SU-DHL-6 (cell line): ENCODE results near the gene HEBP1.

Experiments
- H2AFZ ChIP-seq: fragments of 200-600 bp; sonication (generic); 2 replicates; pipeline ENCODE4 v1.6.1; 2014; ENCODE audit warnings: low read depth, mild to moderate bottlenecking, moderate library complexity, mixed read lengths, antibody characterized with exemption, low read length; ENCODE audit not compliant: severe bottlenecking
- H3F3A ChIP-seq: fragments of 200-600 bp; shearing (Covaris generic); 2 replicates; pipeline ENCODE4 v1.6.0; 2016; ENCODE audit warnings: antibody characterized with exemption, mild to moderate bottlenecking; ENCODE audit not compliant: insufficient read depth
- H3K27ac ChIP-seq: fragments of 200-600 bp; sonication (generic); 2 replicates; pipeline ENCODE4 v1.5.1; 2016; ENCODE audit warnings: low read depth, mild to moderate bottlenecking, low read length, moderate library complexity, mixed read lengths
- H3K27me3 ChIP-seq: fragments of 200-600 bp; sonication (generic), shearing (Covaris generic); 2 replicates; pipeline ENCODE4 v1.6.0; 2014; ENCODE audit warnings: mild to moderate bottlenecking, low read length
- H3K36me3 ChIP-seq: fragments of 200-600 bp; sonication (generic); 2 replicates; pipeline ENCODE4 v1.6.1; 2014; ENCODE audit warnings: mild to moderate bottlenecking, low read length, mixed read lengths
- H3K4me2 ChIP-seq: fragments of 300-600, 200-600 bp; shearing (Covaris generic), sonication (generic); 2 replicates; pipeline ENCODE4 v1.6.0; 2014; ENCODE audit warnings: low read length, low read depth, mild to moderate bottlenecking; ENCODE audit not compliant: poor library complexity, severe bottlenecking
- H3K4me3 ChIP-seq: fragments of 200-600 bp; sonication (generic); 2 replicates; pipeline ENCODE4 v1.5.1; 2014; ENCODE audit warnings: antibody characterized with exemption, low read length, mild to moderate bottlenecking, mixed read lengths; ENCODE audit not compliant: insufficient read depth, poor library complexity, severe bottlenecking
- H3K79me2 ChIP-seq: fragments of 200-600 bp; sonication (generic); 2 replicates; pipeline ENCODE4 v1.6.1; 2014; ENCODE audit warnings: mild to moderate bottlenecking, low read length, moderate library complexity; ENCODE audit not compliant: insufficient read depth
- H3K9ac ChIP-seq: fragments of 200-600 bp; sonication (generic); 2 replicates; pipeline ENCODE4 v1.7.0; 2014; ENCODE audit warnings: mild to moderate bottlenecking, low read length
- H3K9me2 ChIP-seq: fragments of 200-600 bp; sonication (generic); replicated peaks from 2 replicates; pipeline ENCODE4 v1.6.1; 2014; ENCODE audit warnings: low read length; ENCODE audit not compliant: insufficient read depth
- H3K9me3 ChIP-seq: fragments of 200-600 bp; sonication (generic); 2 replicates; pipeline ENCODE4 v1.6.1; 2014; ENCODE audit warnings: low read length, mixed read lengths; ENCODE audit not compliant: insufficient read depth
- H4K20me1 ChIP-seq: fragments of 200-600 bp; sonication (generic); 2 replicates; pipeline ENCODE4 v1.6.1; 2014; ENCODE audit warnings: low read depth, mild to moderate bottlenecking, antibody characterized with exemption, low read length, moderate library complexity, mixed read lengths
- CTCF ChIP-seq: fragments of 200-600 bp; sonication (generic); IDR thresholded peaks from one replicate; pipeline ENCODE4 v1.5.1; 2017; ENCODE audit warnings: antibody characterized with exemption, mild to moderate bottlenecking, low read length, moderate library complexity; ENCODE audit not compliant: insufficient read depth, poor library complexity, severe bottlenecking
- EZH2phosphoT487 ChIP-seq: fragments of 200-600 bp; sonication (generic), shearing (Covaris generic); conservative IDR thresholded peaks from 2 replicates; pipeline ENCODE4 v1.6.1; 2018; ENCODE audit warnings: mild to moderate bottlenecking, antibody characterized with exemption, low read length, moderate library complexity, mixed read lengths

HEBP1 gene

GRCh38 chr12:12979731-12980259 is 20.3 kb downstream of the HEBP1 start:
- H3K9me3 ChIP-seq = no peaks in the 10 kb centered on the region
- no peaks in the 10 kb centered on the region for H3K79me2 ChIP-seq
- H3K4me3 ChIP-seq = no peak overlapping the region
- no peaks in the 10 kb centered on the region for H3K27me3 ChIP-seq
- TF ChIP-seq CTCF (no peak), EZH2phosphoT487 (no peak)
- H3K9me2 ChIP-seq = no peaks in the 10 kb centered on the region
- no peaks in the 10 kb centered on the region for H3F3A ChIP-seq
- no peak overlapping the region for H3K27ac ChIP-seq
- H4K20me1 ChIP-seq = no peaks in the 10 kb centered on the region
- H3K4me2 ChIP-seq = no peak overlapping the region
- no peak overlapping the region for H2AFZ ChIP-seq
- H3K9ac ChIP-seq = no peak overlapping the region
- H3K36me3 ChIP-seq = no peaks in the 10 kb centered on the region

GRCh38 chr12:12979126-12979525 is 20.9 kb downstream of the HEBP1 start:
- Histone ChIP-seq H3K79me2 (no peaks in the 10 kb centered on the region), H2AFZ (no peak overlapping the region), H4K20me1 (no peaks in the 10 kb centered on the region), H3K36me3 (no peaks in the 10 kb centered on the region), H3K9me2 (no peaks in the 10 kb centered on the region), H3K9ac (no peak overlapping the region), H3K9me3 (no peaks in the 10 kb centered on the region), H3K27ac (no peak overlapping the region), H3K4me3 (no peak overlapping the region), H3K4me2 (no peak overlapping the region), H3K27me3 (no peaks in the 10 kb centered on the region), H3F3A (no peaks in the 10 kb centered on the region)
- TF ChIP-seq EZH2phosphoT487 (no peak), CTCF (no peak)

DNA sequence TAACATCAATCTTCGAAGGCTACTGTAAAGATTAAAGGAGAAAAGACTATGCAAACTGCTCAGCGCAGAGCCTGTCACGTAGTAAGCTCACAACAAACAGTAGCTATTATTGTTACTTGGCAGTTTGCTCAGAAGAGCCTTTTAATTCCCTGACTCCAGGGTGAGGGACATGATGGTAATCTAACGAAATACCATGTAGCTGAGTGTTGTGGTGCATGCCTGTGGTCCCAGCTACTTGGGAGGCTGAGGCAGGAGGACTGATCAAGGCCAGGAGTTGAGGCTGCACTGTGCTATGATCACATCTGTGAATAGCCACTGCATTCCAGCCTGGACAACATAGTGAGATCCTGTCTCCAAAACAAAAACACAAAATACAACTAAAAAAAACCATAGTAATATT is 22.8 kb downstream of the HEBP1 start:
- no peak overlapping the region for H3K27ac ChIP-seq
- H4K20me1 ChIP-seq = no peaks in the 10 kb centered on the region
- no peak overlapping the region for H3K4me2 ChIP-seq
- TF ChIP-seq EZH2phosphoT487 (no peak), CTCF (no peak)
- no peak overlapping the region for H3K9ac ChIP-seq
- H3F3A ChIP-seq = no peaks in the 10 kb centered on the region
- no peak overlapping the region for H3K4me3 ChIP-seq
- H3K9me3 ChIP-seq = no peaks in the 10 kb centered on the region
- no peaks in the 10 kb centered on the region for H3K9me2 ChIP-seq
- no peaks in the 10 kb centered on the region for H3K36me3 ChIP-seq
- no peaks in the 10 kb centered on the region for H3K79me2 ChIP-seq
- no peaks in the 10 kb centered on the region for H3K27me3 ChIP-seq
- H2AFZ ChIP-seq = no peak overlapping the region
